Stimulated activated CD4-positive, alpha-beta T cell treated with anti-CD3 and anti-CD28 coated beads, Interleukin-2, amount 100 ng/mL, for 48 hours (primary cell): ENCODE measurements around the gene ABHD12.

Experiments
- DNase-seq, 2 donors: peaks; one replicate each; pipeline ENCODE4 v3.0.0-alpha.2; 2020

The ABHD12 gene

GRCh38 chr20:25287631-25288290 lies 102.9 kb downstream of the ABHD12 start:
- DNase-seq, result no peak

- no peak for DNase-seq
Measured at GRCh38 chr20:25286917-25287316, 103.7 kb downstream of the ABHD12 start.

- DNase-seq, result no peak
Measured at GRCh38 chr20:25285856-25286798, 104.5 kb downstream of the ABHD12 start.

- no peak for DNase-seq
Measured at GRCh38 chr20:25285091-25285647, 105.5 kb downstream of the ABHD12 start.

- DNase-seq, result no peak
Measured at GRCh38 chr20:25284131-25284601, 106.5 kb downstream of the ABHD12 start.

GRCh38 chr20:25283221-25283951 lies 107.2 kb downstream of the ABHD12 start:
- no peak for DNase-seq

- no peak for DNase-seq
Measured at GRCh38 chr20:25282796-25283195, 107.8 kb downstream of the ABHD12 start.

- no peak for DNase-seq
Measured at GRCh38 chr20:25282034-25282781, 108.4 kb downstream of the ABHD12 start.

GRCh38 chr20:25281541-25281991 lies 109.1 kb downstream of the ABHD12 start:
- no peak for DNase-seq

GRCh38 chr20:25280574-25281535 lies 109.8 kb downstream of the ABHD12 start:
- DNase-seq, result no peak

GRCh38 chr20:25280051-25280573 lies 110.5 kb downstream of the ABHD12 start:
- no peak for DNase-seq

GRCh38 chr20:25279403-25279802 lies 111.2 kb downstream of the ABHD12 start:
- no peak for DNase-seq

- DNase-seq, result no peak
Measured at GRCh38 chr20:25278636-25279361, 111.8 kb downstream of the ABHD12 start.

- no peak for DNase-seq
Measured at GRCh38 chr20:25277941-25278521, 112.6 kb downstream of the ABHD12 start.

- no peak for DNase-seq
Measured at GRCh38 chr20:25277051-25277801, 113.4 kb downstream of the ABHD12 start.

GRCh38 chr20:25276533-25277050 lies 114.0 kb downstream of the ABHD12 start:
- no peak for DNase-seq

GRCh38 chr20:25275813-25276532 lies 114.7 kb downstream of the ABHD12 start:
- DNase-seq, result no peak
